IMR-90 (cell line): ENCODE results near the gene AKAP12. TPM values are rescaled to one million over a fixed set of nuclear protein-coding genes. Genes with fewer than 3 reads are reported as not detected.

Source experiments
- ATAC-seq: fragments of 200-7000 bp; cut with Tn5 transposase; 2 replicates; pipeline ENCODE4 v1.9.1; 2020; ENCODE audit warnings: low read depth, mild to moderate bottlenecking, moderate library complexity
- BruUV-seq: library from RNA; stranded (reverse); fragments of 400-500 nt; replicated peaks from 2 replicates; lab custom pipeline; 2021; lab: Mats Ljungman, UMichigan
- CTCF ChIA-PET: fragments of 300-600 bp; formaldehyde crosslinking; extraction: SDS; loops from one replicate; lab custom pipeline; 2021; ENCODE audit warnings: antibody characterized with exemption; lab: Yijun Ruan, JAX
- POLR2A ChIA-PET: fragments of 300-600 bp; sonication (Branson Sonifier 250); formaldehyde crosslinking; loops from one replicate; lab custom pipeline; 2022; ENCODE audit warnings: antibody characterized with exemption; ENCODE audit not compliant: unreplicated experiment; lab: Charles Lee
- DNase-seq: peaks from one replicate; pipeline ENCODE4 v3.0.0; 2013
- H2AFZ ChIP-seq: replicated peaks from 2 replicates; pipeline ENCODE3; 2013; ENCODE audit warnings: low read length, mild to moderate bottlenecking; ENCODE audit not compliant: poor library complexity
- H2AK5ac ChIP-seq: 2 replicates; pipeline ENCODE4 v1.6.1; 2013; ENCODE audit warnings: low read depth, low read length, inconsistent platforms
- H2AK9ac ChIP-seq: replicated peaks from 2 replicates; pipeline ENCODE3; 2013; ENCODE audit warnings: mild to moderate bottlenecking, low read depth, low read length, moderate library complexity; ENCODE audit not compliant: poor library complexity
- H2BK120ac ChIP-seq: 2 replicates; pipeline ENCODE4 v1.6.1; 2013; ENCODE audit warnings: low read depth, low read length, inconsistent platforms
- H2BK15ac ChIP-seq: 3 replicates; pipeline ENCODE4 v1.6.1; 2013; ENCODE audit warnings: low read depth, low read length, inconsistent platforms
- H2BK20ac ChIP-seq: 2 replicates; pipeline ENCODE4 v1.6.1; 2013; ENCODE audit warnings: low read depth, mild to moderate bottlenecking, inconsistent platforms, low read length, moderate library complexity
- H2BK5ac ChIP-seq: 2 replicates; pipeline ENCODE4 v1.6.1; 2013; ENCODE audit warnings: mild to moderate bottlenecking, low read depth, low read length, inconsistent platforms; ENCODE audit not compliant: poor library complexity, severe bottlenecking
- H3K14ac ChIP-seq: replicated peaks from 2 replicates; pipeline ENCODE4 v1.6.1; 2013; ENCODE audit warnings: low read depth, low read length, inconsistent platforms
- H3K18ac ChIP-seq: 2 replicates; pipeline ENCODE4 v1.6.1; 2013; ENCODE audit warnings: low read depth, low read length, control low read depth
- H3K23ac ChIP-seq: 2 replicates; pipeline ENCODE4 v1.6.1; 2013; ENCODE audit warnings: low read depth, low read length, inconsistent platforms
- H3K27ac ChIP-seq: 2 replicates; pipeline ENCODE4 v1.5.1; 2013; ENCODE audit warnings: mild to moderate bottlenecking, control low read depth, low read length; ENCODE audit not compliant: insufficient read depth
- H3K27me3 ChIP-seq: 2 replicates; pipeline ENCODE4 v1.6.1; 2013; ENCODE audit warnings: low read length; ENCODE audit not compliant: control insufficient read depth, insufficient read depth
- H3K36me3 ChIP-seq: 2 replicates; pipeline ENCODE4 v1.6.1; 2013; ENCODE audit warnings: low read length, mixed read lengths; ENCODE audit not compliant: control insufficient read depth, insufficient read depth
- H3K4ac ChIP-seq: 2 replicates; pipeline ENCODE4 v1.6.1; 2013; ENCODE audit warnings: low read depth, low read length, inconsistent platforms
- H3K4me1 ChIP-seq: 2 replicates; pipeline ENCODE4 v1.6.1; 2013; ENCODE audit warnings: low read length, mixed read lengths; ENCODE audit not compliant: control insufficient read depth, insufficient read depth
- H3K4me2 ChIP-seq: 2 replicates; pipeline ENCODE4 v1.6.1; 2013; ENCODE audit warnings: low read depth, mild to moderate bottlenecking, control low read depth, low read length, moderate library complexity
- H3K4me3 ChIP-seq: 2 replicates; pipeline ENCODE4 v1.5.1; 2013; ENCODE audit warnings: low read depth, mild to moderate bottlenecking, control low read depth, low read length, moderate library complexity; ENCODE audit not compliant: insufficient read depth
- H3K56ac ChIP-seq: 2 replicates; pipeline ENCODE4 v1.6.1; 2013; ENCODE audit warnings: low read length, inconsistent platforms; ENCODE audit not compliant: insufficient read depth; ENCODE audit errors: extremely low read depth
- H3K79me1 ChIP-seq, 2 experiments: 2 replicates each; pipeline ENCODE4 v1.6.1; 2013; ENCODE audit warnings: low read length in 2 of 2, inconsistent platforms in 1 of 2, low read depth in 1 of 2
- H3K9ac ChIP-seq: 2 replicates; pipeline ENCODE4 v1.6.1; 2013; ENCODE audit warnings: low read depth, low read length, control low read depth
- H3K9me1 ChIP-seq: 2 replicates; pipeline ENCODE4 v1.6.1; 2013; ENCODE audit warnings: low read length, inconsistent platforms; ENCODE audit not compliant: insufficient read depth
- H3K9me3 ChIP-seq: 2 replicates; pipeline ENCODE4 v1.6.1; 2013; ENCODE audit warnings: low read length; ENCODE audit not compliant: control insufficient read depth, insufficient read depth
- H4K20me1 ChIP-seq: 2 replicates; pipeline ENCODE4 v1.6.1; 2013; ENCODE audit warnings: low read length, inconsistent platforms; ENCODE audit not compliant: insufficient read depth
- H4K5ac ChIP-seq: 2 replicates; pipeline ENCODE4 v1.6.1; 2013; ENCODE audit warnings: mild to moderate bottlenecking, low read depth, low read length, control low read depth
- H4K8ac ChIP-seq, 2 experiments: 2 replicates each; pipeline ENCODE4 v1.6.1; 2013; ENCODE audit warnings: low read depth in 2 of 2, low read length in 2 of 2, control low read depth in 1 of 2, inconsistent platforms in 1 of 2
- H4K91ac ChIP-seq: 2 replicates; pipeline ENCODE4 v1.6.1; 2013; ENCODE audit warnings: low read depth, low read length, inconsistent platforms; ENCODE audit not compliant: insufficient read depth
- RFX5 ChIP-seq: IDR thresholded peaks from 2 replicates; pipeline ENCODE4 v1.8.0; 2012; ENCODE audit warnings: low read depth, mild to moderate bottlenecking, low read length, moderate library complexity
- WGBS, 2 experiments: methylation state at CpG; one replicate each; pipeline versions ENCODE4 v1.1.5 to v1.1.7; 2013; ENCODE audit warnings: missing lambda C conversion rate in 2 of 2; ENCODE audit not compliant: insufficient read length in 1 of 2; ENCODE audit errors: extremely low coverage in 2 of 2; 5-methylcytosine and 5-hydroxymethylcytosine counted together
- dilution Hi-C: fragments of 300-500 bp; cut with HindIII; formaldehyde crosslinking; loops from one replicate; pipeline ENCODE4 v1.14.3; 2018; ENCODE audit warnings: low sequenced_read_pairs; ENCODE audit not compliant: unreplicated experiment
- in situ Hi-C: fragments of 300-500 bp; cut with MboI; formaldehyde crosslinking; loops from 3 replicates; pipeline ENCODE4 v1.14.3; 2019; ENCODE audit warnings: low sequenced_read_pairs, inconsistent platforms, mixed read lengths
- intact Hi-C: fragments of 100-400 bp; cut with micrococcal nuclease; formaldehyde crosslinking; loops from 2 replicates; pipeline ENCODE4 v1.10.0; 2022
- polyA plus RNA-seq, 3 experiments: library from polyadenylated mRNA; depleted of rRNA; stranded (reverse); fragments of >200 nt; gene quantifications; 2 replicates each; pipeline ENCODE4 v1.2.3, GENCODE V29; 2012; ENCODE audit warnings: low replicate concordance in 1 of 3
- total RNA-seq: library from RNA; depleted of rRNA; stranded (reverse); fragments of >200 nt; gene quantifications from 2 replicates; pipeline ENCODE4 v1.2.3, GENCODE V29; 2012
- TF ChIP-seq, protein P1 (sequence below): fragments of 150-350 bp; IDR thresholded peaks from 2 replicates; pipeline ENCODE4 v1.6.1; 2017; ENCODE audit warnings: mild to moderate bottlenecking, antibody characterized with exemption, low read length, low read depth
- TF ChIP-seq, protein P2 (sequence below): conservative IDR thresholded peaks from 2 replicates; pipeline ENCODE4 v1.5.1; 2012; ENCODE audit warnings: mild to moderate bottlenecking, low read depth, low read length, improper control_type of control experiment

The AKAP12 gene
- total and polyA plus RNA-seq, 2 of the 4 experiments (the other 2 are of a cell fraction): 56.0 to 118 TPM

DNA sequence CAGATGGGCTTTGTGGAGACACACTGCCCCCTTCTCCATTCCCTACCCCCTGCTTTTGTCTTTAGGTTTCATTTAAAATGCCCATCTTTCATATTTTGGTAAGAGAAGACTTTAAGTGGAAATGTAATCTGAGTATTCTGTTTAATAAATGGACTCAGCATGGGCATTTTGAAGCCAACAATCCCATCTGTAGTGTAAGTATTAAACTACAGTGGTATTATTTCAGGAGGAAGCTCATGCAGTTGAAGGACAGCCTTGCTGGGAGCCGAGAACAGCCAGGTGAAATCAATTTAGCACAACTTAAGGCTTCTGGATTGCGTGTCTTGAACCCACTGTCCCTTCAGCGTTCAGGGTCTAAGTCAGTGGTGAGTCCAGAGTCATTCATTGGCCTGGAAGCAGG lies 63.5 kb downstream of the AKAP12 start:
- BruUV-seq: no TSS peak
- Histone ChIP-seq H3K79me1 (peaks cover 4 to 16% of the 10 kb centered on the region in 2 experiments; a peak in 3 of 4 replicates), H3K4me2 (no peak overlapping the region), H4K5ac (no peak overlapping the region; the same call in 1 of the 2 replicates), H3K27me3 (no peaks in the 10 kb centered on the region), H2AFZ (no peak overlapping the region), H3K23ac (no peak overlapping the region), H3K4me1 (peaks cover 11% of the 10 kb centered on the region), H3K9me3 (no peaks in the 10 kb centered on the region), H3K18ac (no peak overlapping the region), H2AK5ac (no peak overlapping the region), H3K14ac (no peak overlapping the region), H3K56ac (no peak overlapping the region), H4K8ac (no peak overlapping the region), H3K4ac (no peak overlapping the region), H2AK9ac (no peak overlapping the region), H2BK15ac (no peak overlapping the region), H2BK5ac (no peak overlapping the region), H2BK20ac (no peak overlapping the region), H3K9me1 (peaks cover 3% of the 10 kb centered on the region; the same call in 1 of the 2 replicates), H3K4me3 (no peak overlapping the region), H4K20me1 (no peaks in the 10 kb centered on the region), H4K91ac (no peak overlapping the region), H3K9ac (no peak overlapping the region), H3K27ac (no peak overlapping the region), H2BK120ac (no peak overlapping the region), H3K36me3 (peaks cover 6% of the 10 kb centered on the region; the same call in 1 of the 2 replicates)
- no peak for TF ChIP-seq RFX5
- TF ChIP-seq, protein P1, sequence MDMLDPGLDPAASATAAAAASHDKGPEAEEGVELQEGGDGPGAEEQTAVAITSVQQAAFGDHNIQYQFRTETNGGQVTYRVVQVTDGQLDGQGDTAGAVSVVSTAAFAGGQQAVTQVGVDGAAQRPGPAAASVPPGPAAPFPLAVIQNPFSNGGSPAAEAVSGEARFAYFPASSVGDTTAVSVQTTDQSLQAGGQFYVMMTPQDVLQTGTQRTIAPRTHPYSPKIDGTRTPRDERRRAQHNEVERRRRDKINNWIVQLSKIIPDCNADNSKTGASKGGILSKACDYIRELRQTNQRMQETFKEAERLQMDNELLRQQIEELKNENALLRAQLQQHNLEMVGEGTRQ: no peak
- TF ChIP-seq, protein P2, sequence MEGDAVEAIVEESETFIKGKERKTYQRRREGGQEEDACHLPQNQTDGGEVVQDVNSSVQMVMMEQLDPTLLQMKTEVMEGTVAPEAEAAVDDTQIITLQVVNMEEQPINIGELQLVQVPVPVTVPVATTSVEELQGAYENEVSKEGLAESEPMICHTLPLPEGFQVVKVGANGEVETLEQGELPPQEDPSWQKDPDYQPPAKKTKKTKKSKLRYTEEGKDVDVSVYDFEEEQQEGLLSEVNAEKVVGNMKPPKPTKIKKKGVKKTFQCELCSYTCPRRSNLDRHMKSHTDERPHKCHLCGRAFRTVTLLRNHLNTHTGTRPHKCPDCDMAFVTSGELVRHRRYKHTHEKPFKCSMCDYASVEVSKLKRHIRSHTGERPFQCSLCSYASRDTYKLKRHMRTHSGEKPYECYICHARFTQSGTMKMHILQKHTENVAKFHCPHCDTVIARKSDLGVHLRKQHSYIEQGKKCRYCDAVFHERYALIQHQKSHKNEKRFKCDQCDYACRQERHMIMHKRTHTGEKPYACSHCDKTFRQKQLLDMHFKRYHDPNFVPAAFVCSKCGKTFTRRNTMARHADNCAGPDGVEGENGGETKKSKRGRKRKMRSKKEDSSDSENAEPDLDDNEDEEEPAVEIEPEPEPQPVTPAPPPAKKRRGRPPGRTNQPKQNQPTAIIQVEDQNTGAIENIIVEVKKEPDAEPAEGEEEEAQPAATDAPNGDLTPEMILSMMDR: no peak
- ChIA-PET POLR2A (no interaction called here), CTCF (no interaction called here)
- no peak for ATAC-seq
- 90% methylated on average over 2 of the region's 3 CpGs; no CpG with 5 or more reads in 1 of the 2 experiments for WGBS, 2 experiments
- dilution Hi-C loops (no loop called here), intact Hi-C loops (no loop called here), in situ Hi-C loops (no loop called here)
- no peak for DNase-seq
